DOHH2 (cell line): ENCODE measurements around the gene DHRS12.

Source experiments
- CTCF ChIP-seq: fragments of 200-600 bp; sonication (generic); IDR thresholded peaks from one replicate; pipeline ENCODE4 v1.5.1; 2014; ENCODE audit warnings: antibody characterized with exemption, mild to moderate bottlenecking, low read depth, low read length; ENCODE audit not compliant: poor library complexity, severe bottlenecking
- EZH2phosphoT487 ChIP-seq: fragments of 200-600 bp; sonication (generic); IDR thresholded peaks from 2 replicates; pipeline ENCODE4 v1.6.1; 2017; ENCODE audit warnings: borderline replicate concordance, mild to moderate bottlenecking, antibody characterized with exemption, low read length, moderate library complexity, mixed read lengths

- TF ChIP-seq CTCF (no peak), EZH2phosphoT487 (no peak)
Observed at GRCh38 chr13:51733374-51734298, 70.3 kb downstream of the DHRS12 start.
